H1 (cell line): ENCODE measurements around the gene FAM120C. TPM values are rescaled to one million over a fixed set of nuclear protein-coding genes. Genes with fewer than 3 reads are reported as not detected.

Source experiments
- CTCF ChIA-PET: fragments of 300-600 bp; sonication (Branson Sonifier 250); formaldehyde crosslinking; loops from one replicate; lab custom pipeline; 2021; ENCODE audit not compliant: partially characterized antibody; lab: Charles Lee
- POLR2A ChIA-PET: fragments of 300-600 bp; sonication (Branson Sonifier 250); formaldehyde crosslinking; loops from one replicate; lab custom pipeline; 2021; ENCODE audit warnings: inconsistent platforms; ENCODE audit not compliant: partially characterized antibody; lab: Charles Lee
- DNase-seq, 2 experiments: peaks; one replicate each; pipeline versions ENCODE4 v3.0.0 to v3.0.0-alpha.2; 2010 to 2022; ENCODE audit warnings: low spot score in 2 of 2, low read depth in 1 of 2, mixed read lengths in 1 of 2
- FAIRE-seq: peaks from 2 replicates; lab custom pipeline; 2011; peaks lifted over from hg19 to GRCh38; lab: Jason Lieb, UNC
- H2AFZ ChIP-seq: 2 replicates; pipeline ENCODE4 v1.8.1; 2012; ENCODE audit warnings: low read length, inconsistent platforms
- H2AK5ac ChIP-seq: 2 replicates; pipeline ENCODE4 v1.6.1; 2013; ENCODE audit warnings: low read depth, low read length
- H2BK120ac ChIP-seq: replicated peaks from 2 replicates; pipeline ENCODE3; 2013; ENCODE audit warnings: low read depth, low read length, inconsistent platforms
- H2BK12ac ChIP-seq: 2 replicates; pipeline ENCODE4 v1.6.1; 2013; ENCODE audit warnings: low read depth, low read length
- H2BK15ac ChIP-seq: 2 replicates; pipeline ENCODE4 v1.6.1; 2013; ENCODE audit warnings: low read length
- H2BK20ac ChIP-seq: 2 replicates; pipeline ENCODE4 v1.6.1; 2013; ENCODE audit warnings: low read length
- H2BK5ac ChIP-seq: 2 replicates; pipeline ENCODE4 v1.6.1; 2013; ENCODE audit warnings: low read depth, low read length
- H3K14ac ChIP-seq: 2 replicates; pipeline ENCODE4 v1.6.1; 2013; ENCODE audit warnings: inconsistent platforms; ENCODE audit not compliant: insufficient read length
- H3K18ac ChIP-seq: 2 replicates; pipeline ENCODE4 v1.6.1; 2013; ENCODE audit warnings: low read length; ENCODE audit errors: extremely low read depth
- H3K23ac ChIP-seq: 2 replicates; pipeline ENCODE4 v1.6.1; 2013; ENCODE audit warnings: inconsistent platforms; ENCODE audit not compliant: insufficient read length
- H3K23me2 ChIP-seq: 2 replicates; pipeline ENCODE4 v1.6.1; 2013; ENCODE audit warnings: low read depth, low read length
- H3K27ac ChIP-seq: 2 replicates; pipeline ENCODE4 v1.6.1; 2011; ENCODE audit warnings: low read depth, low read length, inconsistent platforms
- H3K27me3 ChIP-seq, 4 experiments: replicated peaks in 1 of 4; 1 replicate in 1 of 4; 2 replicates in 3 of 4; pipeline versions ENCODE4 v1.6.1 to v1.8.1; 2011 to 2013; ENCODE audit warnings: low read length in 3 of 4, mild to moderate bottlenecking in 3 of 4, inconsistent platforms in 2 of 4, mixed read lengths in 2 of 4, moderate library complexity in 1 of 4; ENCODE audit not compliant: control insufficient read depth in 3 of 4, insufficient read depth in 3 of 4; ENCODE audit errors: extremely low read depth in 1 of 4
- H3K36me3 ChIP-seq, 4 experiments: 2 replicates each; pipeline versions ENCODE4 v1.6.1 to v1.8.1; 2011 to 2013; ENCODE audit warnings: mild to moderate bottlenecking in 4 of 4, low read length in 3 of 4, moderate library complexity in 2 of 4, control low read depth in 1 of 4, inconsistent platforms in 1 of 4; ENCODE audit not compliant: insufficient read depth in 4 of 4, control insufficient read depth in 2 of 4
- H3K4ac ChIP-seq: replicated peaks from 2 replicates; pipeline ENCODE3; 2013; ENCODE audit warnings: low read length, low read depth, mixed read lengths, inconsistent platforms; ENCODE audit not compliant: insufficient read length
- H3K4me1 ChIP-seq, 4 experiments: replicated peaks in 1 of 4; 1 replicate in 1 of 4; 2 replicates in 3 of 4; pipeline versions ENCODE4 v1.6.1 to v1.8.1; 2011 to 2013; ENCODE audit warnings: low read length in 3 of 4, inconsistent platforms in 2 of 4, mixed read lengths in 1 of 4; ENCODE audit not compliant: insufficient read depth in 4 of 4, control insufficient read depth in 3 of 4
- H3K4me2 ChIP-seq, 2 experiments: 2 replicates each; pipeline versions ENCODE4 v1.6.1 to v1.8.1; 2011 to 2013; ENCODE audit warnings: low read depth in 2 of 2, low read length in 2 of 2, control low read depth in 1 of 2, inconsistent platforms in 1 of 2, mild to moderate bottlenecking in 1 of 2; ENCODE audit not compliant: insufficient read depth in 1 of 2
- H3K4me3 ChIP-seq, 4 experiments: fragments of 200-600, 300-600 bp in 1 of 4; sonication (generic), shearing (Covaris generic), sonication (Bioruptor Twin) in 1 of 4; 2 replicates each; pipeline versions ENCODE4 v1.5.1 to v1.8.1; 2011 to 2016; ENCODE audit warnings: low read length in 4 of 4, low read depth in 3 of 4, control low read depth in 2 of 4, inconsistent platforms in 2 of 4, mild to moderate bottlenecking in 2 of 4, mixed read lengths in 1 of 4, moderate library complexity in 1 of 4; ENCODE audit not compliant: insufficient read depth in 2 of 4; ENCODE audit errors: extremely low read depth in 1 of 4
- H3K56ac ChIP-seq: replicated peaks from 2 replicates; pipeline ENCODE3; 2013; ENCODE audit warnings: low read depth, mild to moderate bottlenecking, mixed read lengths, low read length, inconsistent platforms; ENCODE audit not compliant: insufficient read length
- H3K79me1 ChIP-seq: 2 replicates; pipeline ENCODE4 v1.6.1; 2013; ENCODE audit warnings: low read depth, low read length, control low read depth
- H3K79me2 ChIP-seq, 2 experiments: 2 replicates each; pipeline versions ENCODE4 v1.6.1 to v1.8.1; 2012 to 2013; ENCODE audit warnings: low read length in 2 of 2, mild to moderate bottlenecking in 2 of 2, inconsistent platforms in 1 of 2; ENCODE audit not compliant: insufficient read depth in 2 of 2, control insufficient read depth in 1 of 2
- H3K9ac ChIP-seq, 4 experiments: replicated peaks in 1 of 4; 1 replicate in 1 of 4; 2 replicates in 3 of 4; pipeline versions ENCODE4 v1.6.1 to v1.8.1; 2011 to 2013; ENCODE audit warnings: low read depth in 3 of 4, low read length in 3 of 4, control low read depth in 2 of 4, mild to moderate bottlenecking in 2 of 4, moderate library complexity in 2 of 4, inconsistent platforms in 1 of 4; ENCODE audit errors: extremely low read depth in 1 of 4
- H3K9me3 ChIP-seq, 2 experiments: 2 replicates each; pipeline versions ENCODE4 v1.6.1 to v1.8.1; 2012 to 2013; ENCODE audit warnings: mild to moderate bottlenecking in 2 of 2, moderate library complexity in 2 of 2, control low read depth in 1 of 2, inconsistent platforms in 1 of 2, low read depth in 1 of 2, low read length in 1 of 2, mixed read lengths in 1 of 2; ENCODE audit not compliant: insufficient read depth in 2 of 2
- H4K20me1 ChIP-seq, 2 experiments: replicated peaks in 1 of 2; 2 replicates each; pipeline versions ENCODE3 to v1.8.1; 2011 to 2013; ENCODE audit warnings: inconsistent platforms in 2 of 2, low read length in 2 of 2, mild to moderate bottlenecking in 1 of 2; ENCODE audit not compliant: insufficient read depth in 2 of 2, control insufficient read depth in 1 of 2
- H4K5ac ChIP-seq: 2 replicates; pipeline ENCODE4 v1.6.1; 2013; ENCODE audit warnings: low read length, low read depth, mixed read lengths, inconsistent platforms; ENCODE audit not compliant: insufficient read length
- H4K8ac ChIP-seq: 2 replicates; pipeline ENCODE4 v1.8.0; 2013; ENCODE audit warnings: mild to moderate bottlenecking, moderate library complexity, low read length, inconsistent platforms; ENCODE audit not compliant: insufficient read depth; ENCODE audit errors: extremely low read depth
- H4K91ac ChIP-seq: replicated peaks from 2 replicates; pipeline ENCODE3; 2013; ENCODE audit warnings: low read length, mixed read lengths, inconsistent platforms; ENCODE audit not compliant: insufficient read length
- E2F6 ChIP-seq: IDR thresholded peaks from 2 replicates; pipeline ENCODE4 v1.6.1; 2012; ENCODE audit warnings: inconsistent platforms
- SAP30 ChIP-seq: fragments of 300-600 bp; sonication (generic); IDR thresholded peaks from 2 replicates; pipeline ENCODE4 v1.7.1; 2012; ENCODE audit warnings: low read length, moderate library complexity, mild to moderate bottlenecking, inconsistent platforms; ENCODE audit not compliant: insufficient read depth, insufficient replicate concordance
- YY1 ChIP-seq: IDR thresholded peaks from 2 replicates; pipeline ENCODE4 v1.6.1; 2011; ENCODE audit warnings: low read depth, mild to moderate bottlenecking, low read length
- WGBS, 2 experiments: shearing (Covaris generic) in 1 of 2; methylation state at CpG; one replicate each; pipeline versions ENCODE4 v1.1.6 to v1.1.7; 2013 to 2015; ENCODE audit warnings: low lambda C conversion rate in 2 of 2, mixed read lengths in 2 of 2, inconsistent platforms in 1 of 2, low coverage in 1 of 2, missing lambda C conversion rate in 1 of 2; ENCODE audit not compliant: insufficient replicate concordance in 2 of 2, insufficient coverage in 1 of 2, insufficient read length in 1 of 2; ENCODE audit errors: extremely low coverage in 1 of 2, missing lambda C conversion rate in 1 of 2; 5-methylcytosine and 5-hydroxymethylcytosine counted together
- polyA plus RNA-seq, 7 experiments: library from polyadenylated mRNA; depleted of rRNA in 3 of 7; stranded (reverse) in 5 of 7; unstranded in 2 of 7; fragments of >200 nt in 5 of 7; fragments of 200-250 nt in 2 of 7; gene quantifications; 1 replicate in 5 of 7; 2 replicates in 1 of 7; 4 replicates in 1 of 7; pipeline versions ENCODE4 v1.2.1 to v1.2.3, GENCODE V29; 2011 to 2013; ENCODE audit warnings: missing spikeins in 2 of 7, mixed read lengths in 2 of 7
- total RNA-seq: library from RNA; stranded (reverse); fragmentation: NEBNext Ultra II Directional; extraction: Animal tissue kit (Norgen Biotek cat#: 25700); gene quantifications from 2 replicates; pipeline ENCODE4 v1.2.1, GENCODE V29; 2021

FAM120C gene
- total and polyA plus RNA-seq, 2 of the 8 experiments (the other 6 are each of a cell fraction or from before 2014, with no cell fraction given), result 4.4 to 8.1 TPM

GRCh38 chrX:54177306-54177705 lies 5.7 kb downstream of the FAM120C start:
- ChIA-PET CTCF (no interaction called here), POLR2A (interaction anchor here (0.6 to 1.3 kb wide), 2 partner anchors 9 kb away, joined by 3 read pairs; no protein-coding TSS in a partner anchor)
- DNase-seq (no peak), FAIRE-seq (no peak)
- Histone ChIP-seq H3K36me3 (peaks cover 0 to 4% (median 0%) of the 10 kb centered on the region in 4 experiments; a peak in 2 of 8 replicates), H3K4ac (no peak overlapping the region), H3K9ac (no peak overlapping the region), H4K20me1 (peaks cover 2 to 6% of the 10 kb centered on the region in 2 experiments), H2BK15ac (no peak overlapping the region), H3K23me2 (0 out of 2 replicates have a peak, but pooled peaks cover 4% of the 10 kb centered on the region), H2BK20ac (no peak overlapping the region), H3K27me3 (no peaks in the 10 kb centered on the region), H3K4me2 (no peak overlapping the region), H3K9me3 (no peaks in the 10 kb centered on the region), H2BK5ac (no peak overlapping the region), H3K14ac (no peak overlapping the region), H3K18ac (no peak overlapping the region), H4K5ac (no peak overlapping the region), H2AFZ (no peak overlapping the region), H4K8ac (no peak overlapping the region), H3K79me2 (peaks cover 11 to 60% of the 10 kb centered on the region in 2 experiments), H3K23ac (no peak overlapping the region), H3K79me1 (no peaks in the 10 kb centered on the region), H3K27ac (no peak overlapping the region), H2AK5ac (no peak overlapping the region), H4K91ac (no peak overlapping the region), H2BK120ac (no peak overlapping the region), H2BK12ac (no peak overlapping the region), H3K4me3 (no peak overlapping the region), H3K56ac (no peak overlapping the region), H3K4me1 (peaks cover 0 to 4% (median under 1%) of the 10 kb centered on the region in 4 experiments; a peak in 2 of 7 replicates)
- TF ChIP-seq E2F6 (no peak), YY1 (no peak), SAP30 (no peak)
- WGBS, 2 experiments, result 84% methylated on average over 3 of the region's 3 CpGs; no CpG with 5 or more reads in 1 of the 2 experiments
